ENCODE results near the gene MYOM1. TPM values are rescaled to one million over a fixed set of nuclear protein-coding genes. Genes with fewer than 3 reads are reported as not detected.

The MYOM1 gene
- total RNA-seq, 1 experiment from 2014 or later, result 0.07 TPM

- H2AFZ ChIP-seq (ENCODE audit: low read length), result no peak overlapping the region
- H3K4me1 ChIP-seq (ENCODE audit: insufficient read depth, low read length), result peaks cover 46% of the 10 kb centered on the region
- no peaks in the 10 kb centered on the region for H3K9me3 ChIP-seq (ENCODE audit: low read length)
- H3K27me3 ChIP-seq (ENCODE audit: low read length), result no peaks in the 10 kb centered on the region
- H3F3A ChIP-seq (ENCODE audit: low read length, unreplicated experiment), result peaks cover 8% of the 10 kb centered on the region
- H4K20me1 ChIP-seq (ENCODE audit: low read length), result no peaks in the 10 kb centered on the region
- no TSS peak for BruUV-seq (replicated peaks)
- ChIA-PET CTCF (no interaction called here), POLR2A (ENCODE audit: unreplicated experiment) (interaction anchor here (0.6 to 1.1 kb wide), 5 partner anchors 8 to 347 kb away, joined by 3 to 6 read pairs (median 5); no protein-coding TSS in a partner anchor)
- ATAC-seq, result peak; percentile 56
- peak overlapping the region; percentile 98 for H3K27ac ChIP-seq (ENCODE audit: low read length)
- H3K36me3 ChIP-seq (ENCODE audit: low read depth, low read length), result peaks cover 47% of the 10 kb centered on the region
- peak overlapping the region; percentile 87 for H3K9ac ChIP-seq (ENCODE audit: low read length)
- peak overlapping the region; percentile 58 for H3K4me3 ChIP-seq (ENCODE audit: low read length)
- peak; percentile 85 for DNase-seq
- H3K9me2 ChIP-seq (replicated peaks; ENCODE audit: low read length), result no peaks in the 10 kb centered on the region
- peaks cover 58% of the 10 kb centered on the region for H3K79me2 ChIP-seq (ENCODE audit: low read length)
- TF ChIP-seq EZH2phosphoT487 (IDR thresholded peaks at IDR 0.05; ENCODE audit: borderline replicate concordance, low read length) (no peak), CTCF (conservative IDR thresholded peaks at IDR 0.05; ENCODE audit: low read depth, low read length) (no peak), EZH2 (IDR thresholded peaks at IDR 0.05; ENCODE audit: low read length, unreplicated experiment) (no peak)
- peak overlapping the region; percentile 86 for H3K4me2 ChIP-seq (ENCODE audit: low read length)
- intact Hi-C loops (cut with micrococcal nuclease), result loop anchor here (2.0 kb wide), 1 partner anchor 192 kb away; no protein-coding TSS in a partner anchor
These were observed 37.2 kb upstream of the MYOM1 start for GRCh38 chr18:3256693-3257626.

- no peak overlapping the region for H2AFZ ChIP-seq (ENCODE audit: low read length)
- peaks cover 56% of the 10 kb centered on the region for H3K4me1 ChIP-seq (ENCODE audit: insufficient read depth, low read length)
- H3K27ac ChIP-seq (ENCODE audit: low read length), result peak overlapping the region; percentile 98
- H3K79me2 ChIP-seq (ENCODE audit: low read length), result peaks cover 65% of the 10 kb centered on the region
- DNase-seq, result no peak
- peak overlapping the region; percentile 87 for H3K9ac ChIP-seq (ENCODE audit: low read length)
- no peaks in the 10 kb centered on the region for H3K9me2 ChIP-seq (replicated peaks; ENCODE audit: low read length)
- TF ChIP-seq EZH2 (IDR thresholded peaks at IDR 0.05; ENCODE audit: low read length, unreplicated experiment) (no peak), CTCF (conservative IDR thresholded peaks at IDR 0.05; ENCODE audit: low read depth, low read length) (no peak), EZH2phosphoT487 (IDR thresholded peaks at IDR 0.05; ENCODE audit: borderline replicate concordance, low read length) (no peak)
- no peak overlapping the region for H3K4me3 ChIP-seq (ENCODE audit: low read length)
- ChIA-PET POLR2A (ENCODE audit: unreplicated experiment) (interaction anchor here (0.6 kb wide), 1 partner anchor 339 kb away, joined by 3 read pairs; no protein-coding TSS in a partner anchor), CTCF (interaction anchor here (0.6 kb wide), 1 partner anchor 338 kb away, joined by 5 read pairs; no protein-coding TSS in a partner anchor)
- intact Hi-C loops (cut with micrococcal nuclease), result loop anchor here (2.0 kb wide), 1 partner anchor 193 kb away; no protein-coding TSS in a partner anchor
- H3K4me2 ChIP-seq (ENCODE audit: low read length), result peak overlapping the region; percentile 86
- H3F3A ChIP-seq (ENCODE audit: low read length, unreplicated experiment), result peaks cover 8% of the 10 kb centered on the region
- no TSS peak for BruUV-seq (replicated peaks)
- ATAC-seq, result no peak
- no peaks in the 10 kb centered on the region for H3K27me3 ChIP-seq (ENCODE audit: low read length)
- no peaks in the 10 kb centered on the region for H4K20me1 ChIP-seq (ENCODE audit: low read length)
- H3K36me3 ChIP-seq (ENCODE audit: low read depth, low read length), result peaks cover 47% of the 10 kb centered on the region
- H3K9me3 ChIP-seq (ENCODE audit: low read length), result no peaks in the 10 kb centered on the region
These were observed 35.9 kb upstream of the MYOM1 start for GRCh38 chr18:3255611-3256165.
